ENCODE data around the gene AGBL1.

DNA sequence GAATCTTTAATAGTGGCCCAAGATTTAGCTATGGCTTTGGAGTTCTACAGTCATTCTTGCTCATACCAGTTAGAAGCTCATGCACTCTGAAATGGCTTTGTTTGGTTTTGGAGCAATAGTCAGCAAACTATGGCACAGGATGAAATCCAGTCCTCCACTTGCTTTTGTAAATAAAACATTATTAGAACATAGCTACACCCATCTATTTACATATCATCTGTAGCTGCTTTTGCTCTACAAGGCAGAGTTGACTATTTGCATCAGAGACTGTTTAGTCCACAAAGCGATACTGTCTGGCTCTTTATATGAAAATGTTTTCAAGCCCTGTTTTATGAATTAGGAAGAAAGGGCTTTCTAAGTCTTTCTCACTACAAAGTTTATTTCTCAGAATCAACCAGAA lies 716.9 kb downstream of the AGBL1 start:
- TF ChIP-seq, protein P1, sequence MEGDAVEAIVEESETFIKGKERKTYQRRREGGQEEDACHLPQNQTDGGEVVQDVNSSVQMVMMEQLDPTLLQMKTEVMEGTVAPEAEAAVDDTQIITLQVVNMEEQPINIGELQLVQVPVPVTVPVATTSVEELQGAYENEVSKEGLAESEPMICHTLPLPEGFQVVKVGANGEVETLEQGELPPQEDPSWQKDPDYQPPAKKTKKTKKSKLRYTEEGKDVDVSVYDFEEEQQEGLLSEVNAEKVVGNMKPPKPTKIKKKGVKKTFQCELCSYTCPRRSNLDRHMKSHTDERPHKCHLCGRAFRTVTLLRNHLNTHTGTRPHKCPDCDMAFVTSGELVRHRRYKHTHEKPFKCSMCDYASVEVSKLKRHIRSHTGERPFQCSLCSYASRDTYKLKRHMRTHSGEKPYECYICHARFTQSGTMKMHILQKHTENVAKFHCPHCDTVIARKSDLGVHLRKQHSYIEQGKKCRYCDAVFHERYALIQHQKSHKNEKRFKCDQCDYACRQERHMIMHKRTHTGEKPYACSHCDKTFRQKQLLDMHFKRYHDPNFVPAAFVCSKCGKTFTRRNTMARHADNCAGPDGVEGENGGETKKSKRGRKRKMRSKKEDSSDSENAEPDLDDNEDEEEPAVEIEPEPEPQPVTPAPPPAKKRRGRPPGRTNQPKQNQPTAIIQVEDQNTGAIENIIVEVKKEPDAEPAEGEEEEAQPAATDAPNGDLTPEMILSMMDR (IDR thresholded peaks at IDR 0.05) = no peak
- TF ChIP-seq EZH2 (IDR thresholded peaks at IDR 0.05) = no peak
- TF ChIP-seq EZH2phosphoT487 (IDR thresholded peaks at IDR 0.05) = no peak

Data from neural progenitor cell (in vitro differentiated cells).